HS-5 (cell line): ENCODE data around the gene GFPT2.

ENCODE experiments used
- DNase-seq: peaks from one replicate; pipeline ENCODE4 v3.0.0-alpha.2; 2012; ENCODE audit warnings: low read depth

The GFPT2 gene

DNA sequence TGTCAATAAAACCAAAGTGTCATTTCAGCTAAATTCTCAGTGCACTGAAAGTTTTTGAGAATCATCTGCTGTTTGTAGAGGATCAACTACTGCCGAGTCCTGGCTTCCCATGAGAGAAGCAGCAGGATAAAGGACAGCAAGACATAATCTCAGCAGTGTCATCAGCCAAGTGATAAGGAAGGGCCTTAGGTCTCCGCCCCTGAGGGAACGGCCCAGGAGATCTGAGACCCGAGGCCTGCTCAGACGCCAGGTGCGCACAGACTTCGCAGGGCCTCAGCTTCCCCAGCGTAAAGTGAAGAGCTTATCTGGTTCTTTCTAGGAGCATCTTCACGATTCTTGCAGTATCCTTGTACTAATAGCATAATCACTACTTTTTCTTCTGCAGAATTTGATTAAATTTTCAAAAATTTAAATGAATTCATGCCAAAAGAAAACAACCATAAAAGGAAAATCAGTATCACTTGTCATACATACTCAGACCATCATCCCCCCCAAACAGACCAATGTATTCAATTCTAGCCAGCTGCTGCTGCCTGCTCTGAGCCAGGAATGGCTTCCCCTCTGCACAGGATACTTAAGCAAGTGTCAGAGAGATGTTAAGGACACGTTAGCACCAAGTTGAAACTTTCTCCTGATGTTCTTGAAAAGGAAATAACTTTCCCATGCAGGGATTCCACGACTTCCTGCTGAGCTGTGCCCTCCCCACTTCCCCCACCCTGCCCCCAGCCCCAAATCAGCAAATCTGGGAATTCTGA, 2.2 kb downstream of the GFPT2 start:
- no peak for DNase-seq

DNA sequence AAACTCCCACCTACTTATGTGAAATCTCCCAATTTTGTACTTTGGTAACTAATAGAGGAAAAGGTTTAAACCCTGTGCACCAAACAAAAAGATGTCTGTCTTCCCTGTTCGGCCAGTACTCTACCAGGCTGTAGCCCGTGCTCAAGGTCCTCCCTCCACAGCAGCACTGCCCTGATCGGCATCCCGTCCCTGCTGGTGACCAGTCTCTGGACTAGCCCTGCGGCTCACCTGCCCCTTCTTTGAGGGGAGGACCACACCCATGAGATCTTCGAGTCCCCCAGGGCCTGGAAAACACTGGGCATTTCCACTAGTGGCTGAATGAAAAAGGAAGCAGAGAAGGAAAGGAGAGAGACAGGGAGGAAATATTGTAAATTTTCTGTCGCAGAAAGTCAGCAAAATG, 2.8 kb downstream of the GFPT2 start:
- DNase-seq = no peak

DNA sequence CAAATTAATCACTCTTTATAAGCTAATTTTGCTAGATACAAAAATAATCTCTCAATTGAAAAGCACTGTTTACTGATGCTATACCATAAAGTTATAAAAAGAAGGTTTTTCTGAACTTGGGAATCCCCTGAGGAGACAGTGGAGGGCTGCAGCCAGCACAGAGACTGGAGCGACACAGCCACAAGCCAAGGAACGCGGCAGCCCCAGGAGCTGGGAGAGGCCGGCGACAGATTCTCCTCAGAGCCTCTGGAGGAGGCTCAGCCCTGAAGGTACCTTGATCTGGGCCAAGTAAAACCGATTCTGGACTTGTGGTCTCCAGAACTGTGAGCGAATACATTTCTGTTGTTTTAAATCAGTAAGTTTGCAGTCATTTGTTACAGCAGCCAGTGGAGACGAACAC, 3.7 kb downstream of the GFPT2 start:
- DNase-seq = no peak

DNA sequence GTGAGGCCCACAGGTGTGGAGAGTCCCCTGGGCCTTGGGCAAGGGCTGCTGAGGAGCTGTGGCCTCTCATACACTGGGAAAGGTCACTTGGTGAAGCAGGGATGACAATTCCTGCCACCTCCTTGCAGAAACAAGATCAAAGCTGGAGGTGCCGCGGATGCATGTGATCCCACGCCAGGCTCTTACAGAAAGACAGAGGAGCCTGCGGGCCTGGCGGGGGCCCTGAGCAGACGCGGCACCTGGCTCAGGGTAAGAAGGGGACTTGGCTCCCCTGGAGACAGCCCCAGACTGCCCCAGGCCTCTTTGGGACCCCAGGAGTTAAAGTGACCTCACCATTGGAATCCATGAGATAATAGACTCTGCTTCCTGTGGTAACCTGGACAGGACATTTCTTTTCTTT, 4.8 kb downstream of the GFPT2 start:
- no peak for DNase-seq

- DNase-seq = no peak
Observed at GRCh38 chr5:180347702-180348101, 5.4 kb downstream of the GFPT2 start.

DNA sequence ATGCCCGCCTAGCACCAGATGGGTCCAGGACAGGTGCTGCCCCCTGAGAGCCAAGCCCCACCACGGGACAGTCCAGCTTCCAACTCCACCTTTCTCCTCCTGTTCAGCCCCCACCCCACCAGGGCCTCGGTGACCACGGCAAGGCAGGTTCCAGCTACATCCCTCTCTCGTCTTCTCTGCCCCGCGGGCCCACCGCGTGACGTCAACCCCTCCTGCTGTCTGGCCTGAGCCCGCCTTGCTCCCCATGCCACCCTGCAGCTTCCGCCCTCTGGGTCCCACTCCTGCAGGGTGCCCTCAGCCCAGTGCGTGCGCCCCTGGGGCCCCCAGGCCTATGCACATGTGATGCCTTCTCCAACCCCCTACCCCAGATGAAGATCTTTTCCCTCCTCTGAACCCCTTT, 6.8 kb downstream of the GFPT2 start:
- DNase-seq = no peak

DNA sequence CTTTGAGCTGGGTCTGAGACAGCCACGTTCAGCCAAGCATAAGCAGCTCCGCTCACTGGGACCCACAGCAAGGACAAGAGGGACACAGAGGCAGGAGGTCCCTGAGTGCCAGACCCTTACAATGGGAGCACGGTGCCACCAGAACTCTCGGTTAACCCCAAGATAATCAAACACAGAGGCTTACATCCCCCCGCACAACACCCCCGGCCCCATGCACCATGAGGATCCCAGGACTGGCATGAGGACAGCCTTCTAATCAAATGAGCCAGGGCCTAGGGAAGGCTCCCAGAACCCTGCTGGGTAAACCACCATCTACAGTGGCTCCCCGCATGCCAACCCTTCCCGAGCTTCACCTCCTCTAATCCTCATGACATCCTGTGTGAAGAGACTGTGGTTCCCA, 7.4 kb downstream of the GFPT2 start:
- DNase-seq = no peak

DNA sequence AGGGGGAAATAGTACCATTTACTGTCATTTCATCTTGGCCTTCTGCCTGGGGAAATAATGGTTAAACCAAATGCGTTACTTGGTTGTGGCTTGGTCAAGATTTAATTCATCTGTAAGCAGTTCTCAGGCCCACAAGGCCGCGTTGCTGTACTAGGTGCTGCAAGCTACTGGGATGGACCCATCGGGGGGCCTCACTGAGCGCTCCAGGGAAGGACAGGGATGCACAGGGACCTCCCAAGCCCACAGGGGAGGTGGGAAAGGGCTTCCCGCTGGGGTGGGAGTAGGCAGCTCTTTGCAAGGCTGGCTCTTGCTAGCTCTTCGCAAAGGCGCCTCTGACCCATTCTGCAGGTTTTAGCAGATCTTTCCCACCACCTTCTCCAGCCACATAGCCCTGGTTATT, 8.0 kb downstream of the GFPT2 start:
- DNase-seq = no peak

DNA sequence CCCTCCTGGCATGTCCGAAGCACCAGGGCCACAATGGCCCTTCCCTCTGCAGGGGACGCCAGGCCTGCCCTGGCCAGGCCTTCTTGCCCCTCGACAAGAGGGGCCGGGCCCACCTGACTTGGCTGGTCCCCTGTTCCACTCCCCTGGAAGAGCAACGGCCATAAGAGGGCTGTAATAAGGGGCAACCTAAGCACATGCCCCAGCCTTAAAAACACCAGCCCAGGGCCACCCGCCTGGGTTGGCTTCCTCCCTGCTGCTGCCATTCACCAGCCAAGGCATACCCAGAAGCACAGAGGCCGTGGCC, 8.5 kb downstream of the GFPT2 start:
- DNase-seq = no peak

DNA sequence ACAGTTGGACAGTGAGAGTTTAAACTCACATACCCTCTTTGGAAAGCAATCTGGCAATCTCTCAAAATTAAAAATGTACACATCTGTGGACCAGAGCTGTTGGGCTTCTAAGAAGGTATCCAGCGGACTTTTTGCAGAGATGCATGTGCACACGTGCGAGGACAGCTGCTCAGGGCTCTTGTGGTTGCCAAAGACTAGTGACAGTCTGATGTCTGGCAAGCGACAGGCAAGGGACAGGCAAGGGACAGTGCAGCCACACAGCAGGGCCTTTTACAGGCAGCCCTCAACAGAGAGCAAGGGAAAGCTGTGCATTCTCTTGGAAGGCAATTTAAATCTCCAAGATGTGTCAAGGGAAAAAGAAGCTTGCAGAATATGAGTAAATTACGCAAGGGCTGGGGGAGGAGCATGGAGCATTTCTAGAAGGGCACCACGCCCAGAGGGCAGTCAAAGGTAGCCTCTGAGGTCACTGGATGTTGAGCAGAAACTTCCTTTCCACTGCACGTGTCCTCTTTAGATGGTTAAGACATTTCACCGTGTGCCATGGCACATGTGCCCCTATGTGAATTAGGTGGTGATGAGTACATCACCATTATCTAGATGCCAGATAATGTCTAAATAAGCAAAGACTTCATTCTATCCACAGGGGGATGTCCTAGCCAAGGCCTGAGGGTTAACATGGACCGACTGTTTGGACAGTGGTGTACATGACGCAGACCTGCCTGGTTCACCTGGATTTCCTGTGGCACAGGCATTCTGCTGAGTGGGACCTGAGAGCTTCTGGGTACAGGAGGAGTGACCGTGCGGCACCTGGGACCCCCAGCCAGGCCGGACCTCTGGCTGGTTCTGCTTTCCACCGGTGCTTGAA, 9.1 kb downstream of the GFPT2 start:
- DNase-seq = no peak

DNA sequence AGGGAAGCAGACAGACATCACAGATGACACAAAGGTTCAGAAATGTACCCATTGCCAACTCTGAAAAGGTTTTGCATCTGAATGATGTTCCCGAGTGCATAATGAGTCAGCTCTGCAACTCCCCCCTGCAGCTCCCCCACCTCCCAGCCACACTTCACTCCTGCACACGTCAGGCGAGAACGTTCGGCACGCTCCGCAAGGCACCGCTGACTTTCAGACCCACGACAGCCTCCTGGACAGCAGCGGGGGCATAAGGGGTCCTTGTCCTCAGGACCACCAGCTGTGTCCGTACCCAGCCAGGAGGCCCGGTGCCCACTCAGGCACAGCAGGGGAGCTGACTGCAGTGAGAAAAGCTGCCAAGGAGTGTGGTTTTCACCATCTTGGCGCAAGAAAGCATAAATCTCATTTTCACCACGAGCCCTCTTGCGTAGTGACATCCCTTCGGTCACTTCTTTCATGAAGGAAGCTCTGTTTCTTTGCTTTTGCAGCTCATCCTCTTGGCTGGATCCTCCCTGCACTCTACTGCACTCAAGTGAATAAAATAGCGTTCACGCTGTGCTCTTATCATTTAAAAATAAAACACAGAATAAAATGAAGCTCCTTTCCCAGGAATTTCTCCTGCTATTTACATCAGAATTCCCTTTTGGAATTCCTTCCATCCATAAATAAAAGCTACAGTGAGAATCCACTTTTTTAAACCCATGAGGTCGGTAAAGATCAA, 9.9 kb downstream of the GFPT2 start:
- no peak for DNase-seq

GRCh38 chr5:180341595-180341994, 11.5 kb downstream of the GFPT2 start:
- DNase-seq = no peak

GRCh38 chr5:180340856-180341255, 12.3 kb downstream of the GFPT2 start:
- DNase-seq = no peak

- DNase-seq = no peak
Observed at GRCh38 chr5:180339583-180340183, 13.5 kb downstream of the GFPT2 start.

DNA sequence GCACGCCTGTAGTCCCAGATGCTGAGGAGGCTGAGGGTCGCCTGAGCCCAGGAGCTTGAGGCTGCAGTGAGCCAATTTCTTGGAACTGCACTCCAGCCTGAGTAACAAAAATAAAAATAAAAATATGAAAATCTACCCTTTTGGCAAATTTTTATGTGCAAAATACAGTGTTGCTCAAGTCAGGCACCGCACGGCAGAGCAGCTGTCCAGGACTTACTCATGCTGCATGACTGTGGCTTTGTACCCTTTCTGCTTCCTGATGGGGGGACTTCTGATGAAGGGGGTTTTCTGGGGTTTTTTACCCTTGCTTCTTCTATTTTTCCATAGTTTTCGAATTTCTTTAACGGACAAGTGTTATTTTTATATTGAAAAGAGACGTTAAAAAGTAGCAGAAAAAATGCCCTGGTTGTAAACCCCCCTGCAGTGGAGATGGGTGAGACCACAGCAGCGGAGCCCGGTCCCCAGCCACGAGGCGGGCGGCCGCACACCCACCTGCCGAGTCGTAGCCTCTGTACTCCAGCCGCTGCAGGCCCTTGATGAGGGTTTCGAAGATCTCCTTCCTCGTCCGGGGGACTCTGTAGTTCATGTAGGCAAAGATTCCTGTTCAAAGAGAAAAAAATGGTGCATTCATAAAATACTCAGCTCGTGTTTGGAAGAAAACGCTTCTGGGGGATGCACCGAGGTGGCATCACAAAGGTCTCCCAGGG, 15.0 kb downstream of the GFPT2 start:
- no peak for DNase-seq

DNA sequence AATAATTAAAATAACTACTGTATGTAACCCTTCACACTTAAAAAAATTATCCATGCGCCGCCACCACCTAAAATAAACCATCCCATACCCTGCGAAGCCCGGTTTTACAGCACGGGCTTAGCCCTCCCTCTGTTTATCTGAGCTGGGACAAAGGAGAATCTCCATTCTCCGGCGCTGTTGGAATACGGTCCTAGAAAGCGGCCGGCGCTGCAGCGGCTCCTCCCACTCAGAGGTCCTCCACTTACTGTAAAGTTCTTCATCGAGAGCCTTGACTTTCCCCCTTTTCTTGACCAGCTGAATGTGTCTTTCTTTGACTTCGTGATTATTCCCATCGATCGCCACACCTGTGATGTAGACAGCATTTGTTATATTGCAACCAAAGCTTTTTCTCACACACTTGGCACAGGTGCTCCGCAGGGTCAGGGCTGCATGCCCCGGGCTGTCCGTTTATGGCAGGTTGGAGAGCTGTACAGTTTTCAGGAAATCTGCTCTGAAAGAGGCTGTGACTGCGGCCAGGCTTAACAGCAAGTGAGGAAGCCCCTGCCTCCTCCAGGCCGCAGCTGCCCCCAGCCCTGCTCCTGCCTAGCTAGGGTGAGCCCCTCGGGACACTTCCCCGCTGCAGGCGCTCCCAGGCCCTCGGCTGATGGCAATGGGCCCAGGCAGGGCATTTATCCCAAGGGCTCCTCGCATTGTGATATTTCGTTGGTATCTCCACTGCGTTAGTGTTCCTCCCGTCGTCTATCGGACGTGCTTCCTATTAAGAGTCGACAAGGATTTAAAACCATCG, 16.7 kb downstream of the GFPT2 start:
- DNase-seq = no peak

DNA sequence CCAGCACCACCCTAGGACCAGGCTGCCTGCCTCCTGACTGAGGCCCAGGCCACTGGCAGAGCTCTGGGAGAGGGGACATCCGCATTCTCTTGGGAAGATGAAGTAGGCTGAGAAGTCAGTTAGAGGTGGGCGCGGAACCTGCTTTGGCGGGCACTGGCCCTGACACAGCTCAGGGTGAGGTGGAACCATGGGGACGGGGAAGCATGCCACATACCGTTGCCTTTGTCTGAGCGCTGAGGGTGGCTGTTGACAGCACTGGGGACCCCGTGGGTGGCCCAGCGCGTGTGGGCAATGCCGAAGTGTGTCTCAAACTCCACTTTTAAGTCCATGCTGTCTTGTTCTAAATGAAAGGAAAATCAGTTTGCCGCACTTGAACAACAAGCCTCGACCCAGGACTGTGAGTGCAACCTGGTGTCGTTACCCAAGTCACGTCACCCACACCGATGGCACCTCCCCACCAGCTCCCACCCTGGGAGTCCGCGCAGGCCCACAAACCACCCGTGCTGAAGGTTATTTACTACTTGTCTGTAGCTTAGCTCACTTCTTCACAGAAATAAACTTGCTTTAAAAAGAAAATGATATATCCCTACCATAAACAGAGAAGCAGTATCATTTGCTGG, 17.4 kb downstream of the GFPT2 start:
- DNase-seq = no peak

DNA sequence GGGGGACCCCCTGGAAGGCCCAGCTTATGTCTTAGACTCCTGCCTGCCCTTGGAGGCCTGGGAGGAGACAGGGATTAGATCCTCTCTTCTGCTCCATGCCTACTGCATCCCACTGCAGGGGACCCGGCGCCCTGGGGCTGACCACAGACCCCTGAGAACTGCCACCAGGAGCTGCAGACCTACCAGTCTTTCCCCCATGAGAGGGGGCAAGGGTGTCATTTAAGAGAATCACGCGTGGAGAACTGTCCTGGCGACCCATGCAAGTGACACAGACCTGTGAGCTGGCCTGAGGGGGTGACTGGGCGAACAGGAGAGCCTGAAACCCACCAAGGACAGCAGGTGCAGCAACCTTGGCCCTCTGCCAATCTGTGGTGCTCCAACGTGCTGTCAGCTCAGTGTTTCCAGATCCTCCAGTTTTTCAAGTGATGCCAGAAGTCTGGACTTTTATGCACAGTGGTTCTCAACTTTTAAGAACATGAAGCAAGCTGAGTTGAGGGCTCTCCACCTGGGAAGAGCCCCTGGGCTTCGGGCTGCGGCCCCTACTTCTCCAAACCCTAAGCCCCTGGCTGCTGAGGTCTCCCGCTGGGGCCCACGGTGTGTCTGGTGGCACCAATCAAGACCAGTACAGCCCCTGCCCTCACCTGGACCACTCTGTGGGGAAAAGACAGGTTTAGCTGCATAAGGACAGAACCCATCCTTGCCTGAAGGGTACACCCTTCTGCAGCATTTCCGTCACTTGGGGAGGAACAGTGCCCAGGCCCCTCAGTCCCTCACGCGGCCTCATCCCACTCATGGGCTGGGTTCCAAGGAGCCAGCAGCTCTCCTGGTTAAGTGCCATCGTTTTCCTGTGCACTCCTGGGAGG, 18.2 kb downstream of the GFPT2 start:
- no peak for DNase-seq

DNA sequence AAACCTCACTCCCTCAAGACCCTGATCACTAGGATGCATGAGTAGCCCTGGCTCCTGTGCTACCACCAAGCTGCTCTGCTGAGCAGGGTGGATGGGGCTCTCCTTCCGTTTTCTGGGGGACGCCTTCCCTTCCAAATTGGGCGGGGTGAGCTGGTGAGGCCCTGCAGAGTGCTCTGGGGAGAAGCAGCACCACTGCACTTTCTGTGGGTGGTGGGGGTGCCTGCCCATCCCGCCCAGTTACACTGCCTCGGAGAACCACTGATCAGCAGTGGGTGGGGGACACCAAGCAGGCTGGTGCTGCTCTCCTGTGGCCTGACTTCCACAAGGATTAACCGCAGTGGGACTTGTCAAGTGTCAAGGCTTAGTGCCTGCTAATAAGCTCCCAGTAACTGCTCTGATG, 19.0 kb downstream of the GFPT2 start:
- no peak for DNase-seq

DNA sequence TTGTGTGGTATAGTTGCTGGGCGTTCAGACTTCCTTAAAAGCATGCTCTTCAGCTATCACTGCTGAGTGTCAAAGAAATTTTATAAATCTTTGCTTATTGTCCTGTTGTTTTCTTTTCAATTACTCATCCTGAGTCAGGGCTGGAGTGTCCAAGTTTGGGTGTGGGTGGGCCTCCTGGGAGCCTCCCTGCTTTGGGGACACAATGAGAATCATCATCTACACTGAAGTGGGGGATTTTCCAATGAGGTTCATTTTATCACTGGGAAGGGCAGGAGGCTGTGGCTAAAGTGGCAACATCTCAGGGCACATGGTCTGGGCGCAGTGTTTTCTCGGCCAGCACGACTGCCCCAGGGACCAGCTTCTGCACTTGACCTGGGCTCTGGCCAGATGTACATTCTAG, 19.5 kb downstream of the GFPT2 start:
- peak; percentile 60 for DNase-seq
